H1 (cell line): ENCODE data around the gene ILDR2. TPM values are rescaled to one million over a fixed set of nuclear protein-coding genes. Genes with fewer than 3 reads are reported as not detected.

Experiments
- CHD2 ChIP-seq: IDR thresholded peaks from 2 replicates; pipeline ENCODE4 v1.6.1; 2012; ENCODE audit warnings: low read length, improper control_type of control experiment
- POLR2A ChIP-seq, 2 experiments: IDR thresholded peaks; 1 replicate in 1 of 2; 2 replicates in 1 of 2; pipeline ENCODE4 v1.6.1; 2011; ENCODE audit warnings: low read depth in 2 of 2, low read length in 2 of 2, mild to moderate bottlenecking in 2 of 2; ENCODE audit errors: control extremely low read depth in 1 of 2
- polyA plus RNA-seq, 7 experiments: library from polyadenylated mRNA; depleted of rRNA in 3 of 7; stranded (reverse) in 5 of 7; unstranded in 2 of 7; fragments of >200 nt in 5 of 7; fragments of 200-250 nt in 2 of 7; gene quantifications; 1 replicate in 5 of 7; 2 replicates in 1 of 7; 4 replicates in 1 of 7; pipeline versions ENCODE4 v1.2.1 to v1.2.3, GENCODE V29; 2011 to 2013; ENCODE audit warnings: missing spikeins in 2 of 7, mixed read lengths in 2 of 7
- total RNA-seq: library from RNA; stranded (reverse); fragmentation: NEBNext Ultra II Directional; extraction: Animal tissue kit (Norgen Biotek cat#: 25700); gene quantifications from 2 replicates; pipeline ENCODE4 v1.2.1, GENCODE V29; 2021
- TF ChIP-seq, protein P1 (sequence below): IDR thresholded peaks from 2 replicates; pipeline ENCODE4 v1.6.1; 2011; ENCODE audit warnings: low read depth, mild to moderate bottlenecking, low read length; ENCODE audit not compliant: insufficient read depth

ILDR2 gene
- total and polyA plus RNA-seq, 2 of the 8 experiments (the other 6 are each of a cell fraction or from before 2014, with no cell fraction given) = 0.85 to 0.86 TPM

DNA sequence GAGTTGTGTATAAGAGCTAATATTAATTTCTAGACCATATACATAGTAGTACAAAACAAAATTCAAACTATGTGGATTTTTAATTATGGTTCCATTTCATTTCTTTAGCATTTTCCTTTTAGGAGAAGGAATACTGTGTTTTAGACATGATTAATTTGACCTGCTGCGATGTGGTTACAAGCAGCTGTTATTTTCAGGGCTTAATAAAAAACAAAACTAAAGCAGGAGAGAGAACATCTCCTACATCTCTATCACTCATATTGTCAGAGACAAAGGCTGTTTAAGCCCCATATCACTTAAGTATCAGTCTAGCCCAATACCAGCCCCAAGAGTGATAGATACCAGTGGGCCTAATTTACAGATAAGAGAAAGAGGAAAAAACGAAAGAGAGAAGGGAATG is 47.6 kb downstream of the ILDR2 start (continued):
- TF ChIP-seq, protein P1, sequence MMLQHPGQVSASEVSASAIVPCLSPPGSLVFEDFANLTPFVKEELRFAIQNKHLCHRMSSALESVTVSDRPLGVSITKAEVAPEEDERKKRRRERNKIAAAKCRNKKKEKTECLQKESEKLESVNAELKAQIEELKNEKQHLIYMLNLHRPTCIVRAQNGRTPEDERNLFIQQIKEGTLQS = no peak
- TF ChIP-seq CHD2 (no peak), POLR2A (IDR thresholded peaks at IDR 0.05; ENCODE audit: control extremely low read depth in 1 of 2, low read depth in 2 of 2, low read length in 2 of 2) (no peak)
